Measurements from ENCODE around the gene SPP1.

DNA sequence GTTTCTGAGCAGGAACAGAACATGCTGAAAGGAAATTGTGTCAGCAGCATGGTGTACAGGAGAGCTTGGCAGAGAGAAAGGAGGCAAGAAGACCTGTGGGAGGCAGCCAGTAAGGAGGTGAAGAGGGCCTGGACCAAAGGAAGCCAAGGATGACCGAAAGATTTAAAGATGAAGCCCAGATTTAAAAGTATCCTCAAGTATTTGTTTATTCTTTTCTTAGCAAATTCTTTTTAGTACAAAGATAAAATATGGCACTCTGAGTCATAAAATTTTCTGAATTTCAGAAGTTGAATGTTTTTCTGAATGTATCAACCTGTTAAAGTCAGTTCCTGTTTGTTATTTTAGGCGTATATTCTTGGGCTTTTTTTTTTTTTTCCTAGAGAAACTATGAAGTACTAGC lies 35.5 kb downstream of the SPP1 start:
- no peak for TF ChIP-seq ZNF274 (IDR thresholded peaks at IDR 0.05; ENCODE audit: low read length)
- no peak for TF ChIP-seq ZNF274 (tag by site-specific recombination; IDR thresholded peaks at IDR 0.05; ENCODE audit: borderline replicate concordance)
- TF ChIP-seq, protein P1, sequence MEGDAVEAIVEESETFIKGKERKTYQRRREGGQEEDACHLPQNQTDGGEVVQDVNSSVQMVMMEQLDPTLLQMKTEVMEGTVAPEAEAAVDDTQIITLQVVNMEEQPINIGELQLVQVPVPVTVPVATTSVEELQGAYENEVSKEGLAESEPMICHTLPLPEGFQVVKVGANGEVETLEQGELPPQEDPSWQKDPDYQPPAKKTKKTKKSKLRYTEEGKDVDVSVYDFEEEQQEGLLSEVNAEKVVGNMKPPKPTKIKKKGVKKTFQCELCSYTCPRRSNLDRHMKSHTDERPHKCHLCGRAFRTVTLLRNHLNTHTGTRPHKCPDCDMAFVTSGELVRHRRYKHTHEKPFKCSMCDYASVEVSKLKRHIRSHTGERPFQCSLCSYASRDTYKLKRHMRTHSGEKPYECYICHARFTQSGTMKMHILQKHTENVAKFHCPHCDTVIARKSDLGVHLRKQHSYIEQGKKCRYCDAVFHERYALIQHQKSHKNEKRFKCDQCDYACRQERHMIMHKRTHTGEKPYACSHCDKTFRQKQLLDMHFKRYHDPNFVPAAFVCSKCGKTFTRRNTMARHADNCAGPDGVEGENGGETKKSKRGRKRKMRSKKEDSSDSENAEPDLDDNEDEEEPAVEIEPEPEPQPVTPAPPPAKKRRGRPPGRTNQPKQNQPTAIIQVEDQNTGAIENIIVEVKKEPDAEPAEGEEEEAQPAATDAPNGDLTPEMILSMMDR (tag by site-specific recombination; IDR thresholded peaks at IDR 0.05) = no peak
